A549 (cell line): ENCODE results near the gene ZNF618. TPM values are rescaled to one million over a fixed set of nuclear protein-coding genes. Genes with fewer than 3 reads are reported as not detected.

Experiments
- ATAC-seq, 2 experiments: fragments of 200-7000 bp in 1 of 2; fragments of >200 bp in 1 of 2; cut with Nextera tagmentation in 1 of 2; cut with Tn5 transposase in 1 of 2; 3 replicates each; pipeline versions ENCODE4 v1.8.0 to v1.9.1; 2018 to 2020; ENCODE audit warnings: mild to moderate bottlenecking in 1 of 2, moderate library complexity in 1 of 2
- CTCF ChIA-PET: fragments of 300-600 bp; sonication (Branson Sonifier 250); formaldehyde crosslinking; extraction: SDS; loops from one replicate; lab custom pipeline; 2021; ENCODE audit warnings: antibody characterized with exemption, inconsistent platforms; lab: Yijun Ruan, JAX
- POLR2A ChIA-PET: fragments of 350-600 bp; formaldehyde crosslinking; extraction: SDS; loops from one replicate; lab custom pipeline; 2021; ENCODE audit warnings: antibody characterized with exemption, inconsistent platforms; lab: Yijun Ruan, JAX
- DNase-seq, 2 experiments: peaks; one replicate each; pipeline versions ENCODE4 v3.0.0 to v3.0.0-alpha.2; 2011 to 2016; ENCODE audit warnings: low read depth in 1 of 2, low spot score in 1 of 2
- FAIRE-seq: peaks from 2 replicates; lab custom pipeline; 2011; peaks lifted over from hg19 to GRCh38; lab: Jason Lieb, UNC
- H3K27ac ChIP-seq, 2 experiments: fragments of >200 bp; sonication (Bioruptor Twin); formaldehyde crosslinking; 3 replicates each; pipeline ENCODE4 v1.5.1; 2016 to 2017
- H3K4me1 ChIP-seq: fragments of >200 bp; sonication (Bioruptor Twin); formaldehyde crosslinking; 3 replicates; pipeline ENCODE4 v1.6.1; 2016
- H3K4me2 ChIP-seq: fragments of >200 bp; sonication (Bioruptor Twin); formaldehyde crosslinking; 3 replicates; pipeline ENCODE4 v1.6.1; 2016
- H3K4me3 ChIP-seq: fragments of >200 bp; sonication (Bioruptor Twin); formaldehyde crosslinking; 3 replicates; pipeline ENCODE4 v1.5.1; 2016
- H3K9me3 ChIP-seq: fragments of >200 bp; sonication (Bioruptor Twin); formaldehyde crosslinking; 3 replicates; pipeline ENCODE4 v1.6.1; 2016
- CEBPB ChIP-seq, 2 experiments: fragments of >200 bp in 1 of 2; sonication (Bioruptor Twin) in 1 of 2; formaldehyde crosslinking in 1 of 2; IDR thresholded peaks; 2 replicates each; pipeline ENCODE4 v1.6.1; 2012 to 2016
- CHD2 ChIP-seq: fragments of 150-350 bp; IDR thresholded peaks from 2 replicates; pipeline ENCODE4 v1.6.1; 2014; ENCODE audit warnings: low read length; ENCODE audit not compliant: partially characterized antibody
- CHD4 ChIP-seq: fragments of 200-600 bp; sonication (generic); IDR thresholded peaks from 2 replicates; pipeline ENCODE4 v1.6.1; 2016; ENCODE audit warnings: antibody characterized with exemption, mild to moderate bottlenecking, borderline replicate concordance
- EHMT2 ChIP-seq: fragments of 200-600 bp; sonication (generic); IDR thresholded peaks from 2 replicates; pipeline ENCODE4 v1.6.1; 2016; ENCODE audit warnings: antibody characterized with exemption, low read depth, mild to moderate bottlenecking, moderate library complexity
- EP300 ChIP-seq, 2 experiments: fragments of >200 bp; sonication (Bioruptor Twin); formaldehyde crosslinking; IDR thresholded peaks; 2 replicates in 1 of 2; 3 replicates in 1 of 2; pipeline ENCODE4 v1.6.1; 2016 to 2017
- ESRRA ChIP-seq: fragments of 150-350 bp; IDR thresholded peaks from 2 replicates; pipeline ENCODE4 v1.6.1; 2014; ENCODE audit warnings: mild to moderate bottlenecking, low read length, borderline replicate concordance
- FOSB ChIP-seq: fragments of 250-450 bp; sonication (Bioruptor Pico); IDR thresholded peaks from 2 replicates; pipeline ENCODE4 v1.5.0; 2020; ENCODE audit warnings: mild to moderate bottlenecking, moderate library complexity
- FOSL2 ChIP-seq, 2 experiments: fragments of 450-650 bp in 1 of 2; fragments of >200 bp in 1 of 2; sonication (Bioruptor Twin) in 1 of 2; formaldehyde crosslinking; IDR thresholded peaks; 2 replicates each; pipeline versions ENCODE4 v1.5.0 to v1.6.1; 2016 to 2020; ENCODE audit warnings: mild to moderate bottlenecking in 1 of 2, moderate library complexity in 1 of 2
- FOXS1 ChIP-seq: fragments of 250-450 bp; sonication (Bioruptor Pico); IDR thresholded peaks from 2 replicates; pipeline ENCODE4 v1.5.0; 2020; ENCODE audit warnings: mild to moderate bottlenecking, moderate library complexity
- HEYL ChIP-seq: fragments of 250-450 bp; sonication (Bioruptor Pico); IDR thresholded peaks from 2 replicates; pipeline ENCODE4 v1.8.0; 2021; ENCODE audit warnings: mild to moderate bottlenecking, moderate library complexity
- HMGXB4 ChIP-seq: fragments of 250-450 bp; sonication (Bioruptor Pico); IDR thresholded peaks from 2 replicates; pipeline ENCODE4 v1.5.0; 2021; ENCODE audit warnings: mild to moderate bottlenecking, moderate library complexity, borderline replicate concordance
- JUN ChIP-seq, 2 experiments: fragments of >200 bp; sonication (Bioruptor Twin); formaldehyde crosslinking; IDR thresholded peaks; 2 replicates in 1 of 2; 3 replicates in 1 of 2; pipeline ENCODE4 v1.6.1; 2016 to 2017
- MAZ ChIP-seq: fragments of 150-350 bp; IDR thresholded peaks from 2 replicates; pipeline ENCODE4 v1.6.1; 2014; ENCODE audit warnings: antibody characterized with exemption, low read depth, low read length, borderline replicate concordance
- NR3C1 ChIP-seq: fragments of >200 bp; sonication (Bioruptor Twin); formaldehyde crosslinking; IDR thresholded peaks from 3 replicates; pipeline ENCODE4 v1.6.1; 2017
- POLR2A ChIP-seq: IDR thresholded peaks from 2 replicates; pipeline ENCODE4 v1.6.1; 2012; ENCODE audit warnings: mild to moderate bottlenecking, low read length
- POLR2AphosphoS2 ChIP-seq: conservative IDR thresholded peaks from 2 replicates; pipeline ENCODE4 v1.6.1; 2012; ENCODE audit warnings: low read length, improper control_type of control experiment, inconsistent platforms
- RAD21 ChIP-seq, 2 experiments: fragments of >200 bp in 1 of 2; sonication (Bioruptor Twin) in 1 of 2; formaldehyde crosslinking in 1 of 2; IDR thresholded peaks in 1 of 2; conservative IDR thresholded peaks in 1 of 2; 2 replicates in 1 of 2; 3 replicates in 1 of 2; pipeline ENCODE4 v1.6.1; 2012 to 2018; ENCODE audit warnings: inconsistent platforms in 1 of 2
- RCOR1 ChIP-seq: fragments of 150-350 bp; IDR thresholded peaks from 2 replicates; pipeline ENCODE4 v1.6.1; 2014; ENCODE audit warnings: antibody characterized with exemption, low read length, low read depth
- RFX5 ChIP-seq: fragments of 450-650 bp; IDR thresholded peaks from 2 replicates; pipeline ENCODE4 v1.7.1; 2014; ENCODE audit warnings: antibody characterized with exemption, mild to moderate bottlenecking, moderate library complexity
- SREBF2 ChIP-seq: fragments of 450-650 bp; IDR thresholded peaks from 2 replicates; pipeline ENCODE4 v1.6.1; 2014; ENCODE audit warnings: mild to moderate bottlenecking, moderate library complexity
- USF2 ChIP-seq: fragments of 450-650 bp; IDR thresholded peaks from 2 replicates; pipeline ENCODE4 v1.6.1; 2014; ENCODE audit warnings: antibody characterized with exemption
- ZFP36 ChIP-seq: fragments of 450-650 bp; IDR thresholded peaks from 2 replicates; pipeline ENCODE4 v1.6.1; 2014; ENCODE audit warnings: borderline replicate concordance; ENCODE audit not compliant: partially characterized antibody
- WGBS: methylation state at CpG from one replicate; pipeline ENCODE4 v1.1.6; 2017; ENCODE audit errors: missing lambda C conversion rate; 5-methylcytosine and 5-hydroxymethylcytosine counted together
- polyA plus RNA-seq, 4 experiments: library from polyadenylated mRNA; depleted of rRNA in 3 of 4; stranded (reverse); fragments of >200 nt; fragmentation: RNase III in 1 of 4; extraction: RNeasy Plus Mini Kit Qiagen cat#74134 plus additional on column Dnase treatment in 1 of 4; gene quantifications; 2 replicates in 3 of 4; 3 replicates in 1 of 4; pipeline ENCODE4 v1.2.3, GENCODE V29; 2011 to 2017
- TF ChIP-seq, protein P1 (sequence below): IDR thresholded peaks from 2 replicates; pipeline ENCODE4 v1.6.1; 2012; ENCODE audit warnings: low read depth, borderline replicate concordance
- TF ChIP-seq, protein P2 (sequence below): IDR thresholded peaks from 2 replicates; pipeline ENCODE4 v1.6.1; 2012
- TF ChIP-seq, protein P3 (sequence below): fragments of >200 bp; sonication (Bioruptor Twin); formaldehyde crosslinking; IDR thresholded peaks from 3 replicates; pipeline ENCODE4 v1.5.1; 2016

ZNF618 gene
- polyA plus RNA-seq, 2 of the 4 experiments (the other 2 are of a cell fraction), result 9.0 to 10.0 TPM

- no peak for TF ChIP-seq HMGXB4 (CRISPR knock-in tag)
- no peak for TF ChIP-seq USF2
- TF ChIP-seq, protein P1, sequence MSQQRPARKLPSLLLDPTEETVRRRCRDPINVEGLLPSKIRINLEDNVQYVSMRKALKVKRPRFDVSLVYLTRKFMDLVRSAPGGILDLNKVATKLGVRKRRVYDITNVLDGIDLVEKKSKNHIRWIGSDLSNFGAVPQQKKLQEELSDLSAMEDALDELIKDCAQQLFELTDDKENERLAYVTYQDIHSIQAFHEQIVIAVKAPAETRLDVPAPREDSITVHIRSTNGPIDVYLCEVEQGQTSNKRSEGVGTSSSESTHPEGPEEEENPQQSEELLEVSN, result no peak
- TF ChIP-seq SREBF2, result no peak
- no peak for TF ChIP-seq CHD4
- no peak for TF ChIP-seq CHD2
- TF ChIP-seq CEBPB (IDR thresholded peaks at IDR 0.05), result no peak
- no peak for TF ChIP-seq RFX5
- no peak for TF ChIP-seq RCOR1
- TF ChIP-seq EP300 (IDR thresholded peaks at IDR 0.05), result no peak
- no peak for TF ChIP-seq JUN (IDR thresholded peaks at IDR 0.05)
- no peak for TF ChIP-seq FOSL2 (IDR thresholded peaks at IDR 0.05)
- TF ChIP-seq FOSL2 (CRISPR knock-in tag; IDR thresholded peaks at IDR 0.05), result no peak
- TF ChIP-seq, protein P2, sequence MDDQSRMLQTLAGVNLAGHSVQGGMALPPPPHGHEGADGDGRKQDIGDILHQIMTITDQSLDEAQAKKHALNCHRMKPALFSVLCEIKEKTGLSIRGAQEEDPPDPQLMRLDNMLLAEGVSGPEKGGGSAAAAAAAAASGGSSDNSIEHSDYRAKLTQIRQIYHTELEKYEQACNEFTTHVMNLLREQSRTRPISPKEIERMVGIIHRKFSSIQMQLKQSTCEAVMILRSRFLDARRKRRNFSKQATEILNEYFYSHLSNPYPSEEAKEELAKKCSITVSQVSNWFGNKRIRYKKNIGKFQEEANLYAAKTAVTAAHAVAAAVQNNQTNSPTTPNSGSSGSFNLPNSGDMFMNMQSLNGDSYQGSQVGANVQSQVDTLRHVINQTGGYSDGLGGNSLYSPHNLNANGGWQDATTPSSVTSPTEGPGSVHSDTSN, result no peak
- Histone ChIP-seq H3K4me2 (no peak overlapping the region), H3K4me1 (0 out of 3 replicates have a peak, but pooled peaks cover 3% of the 10 kb centered on the region), H3K27ac (0 out of 6 replicates have a peak overlapping the region, but pooled peaks of 1 of the 2 experiments have one; percentile 31), H3K4me3 (no peak overlapping the region), H3K9me3 (no peaks in the 10 kb centered on the region)
- FAIRE-seq, result no peak
- WGBS, result 95% methylated on average over 9 of the region's 17 CpGs
- DNase-seq, result no peak
- ATAC-seq, result no peak
- ChIA-PET CTCF (interaction anchor here (0.5 to 4.7 kb wide), 3 partner anchors 12 to 238 kb away, joined by 3 to 40 read pairs (median 3); no protein-coding TSS in a partner anchor), POLR2A (no interaction called here)
These were observed 194.3 kb downstream of the ZNF618 start for GRCh38 chr9:114070188-114071103.

- FAIRE-seq, result no peak
- H3K4me2 ChIP-seq, result no peak overlapping the region
- CTCF ChIA-PET, result interaction anchor here (0.5 to 4.7 kb wide), 7 partner anchors 11 to 279 kb away, joined by 3 to 40 read pairs (median 4); no protein-coding TSS in a partner anchor
These were observed 195.2 kb downstream of the ZNF618 start for GRCh38 chr9:114071197-114071795.

More at GRCh38 chr9:114071197-114071795, 195.2 kb downstream of the ZNF618 start:
- Histone ChIP-seq H3K27ac (peak overlapping the region in 1 of 2 experiments; percentile 31; a peak in 2 of 6 replicates), H3K9me3 (no peaks in the 10 kb centered on the region), H3K4me1 (0 out of 3 replicates have a peak, but pooled peaks cover 3% of the 10 kb centered on the region), H3K4me3 (no peak overlapping the region)
- ATAC-seq (peak in 1 of 2 experiments; percentile 9; a peak in 1 of 6 replicates), DNase-seq (no peak)
- TF ChIP-seq FOSL2 (IDR thresholded peaks at IDR 0.05), result no peak
- TF ChIP-seq FOSL2 (CRISPR knock-in tag; IDR thresholded peaks at IDR 0.05), result no peak
- TF ChIP-seq ZFP36, result no peak
- no peak for TF ChIP-seq HEYL (CRISPR knock-in tag)
- no peak for TF ChIP-seq EP300 (IDR thresholded peaks at IDR 0.05)
- no peak for TF ChIP-seq POLR2A
- TF ChIP-seq ESRRA, result no peak
- TF ChIP-seq FOSB (CRISPR knock-in tag), result no peak
- TF ChIP-seq EHMT2, result no peak
- no peak for TF ChIP-seq CEBPB (IDR thresholded peaks at IDR 0.05)
- no peak for TF ChIP-seq POLR2AphosphoS2
- no peak for TF ChIP-seq RAD21 (conservative IDR thresholded peaks at IDR 0.05 in 1 of 2, IDR thresholded peaks at IDR 0.05 in 1 of 2)
- no peak for TF ChIP-seq NR3C1
- TF ChIP-seq, protein P3, sequence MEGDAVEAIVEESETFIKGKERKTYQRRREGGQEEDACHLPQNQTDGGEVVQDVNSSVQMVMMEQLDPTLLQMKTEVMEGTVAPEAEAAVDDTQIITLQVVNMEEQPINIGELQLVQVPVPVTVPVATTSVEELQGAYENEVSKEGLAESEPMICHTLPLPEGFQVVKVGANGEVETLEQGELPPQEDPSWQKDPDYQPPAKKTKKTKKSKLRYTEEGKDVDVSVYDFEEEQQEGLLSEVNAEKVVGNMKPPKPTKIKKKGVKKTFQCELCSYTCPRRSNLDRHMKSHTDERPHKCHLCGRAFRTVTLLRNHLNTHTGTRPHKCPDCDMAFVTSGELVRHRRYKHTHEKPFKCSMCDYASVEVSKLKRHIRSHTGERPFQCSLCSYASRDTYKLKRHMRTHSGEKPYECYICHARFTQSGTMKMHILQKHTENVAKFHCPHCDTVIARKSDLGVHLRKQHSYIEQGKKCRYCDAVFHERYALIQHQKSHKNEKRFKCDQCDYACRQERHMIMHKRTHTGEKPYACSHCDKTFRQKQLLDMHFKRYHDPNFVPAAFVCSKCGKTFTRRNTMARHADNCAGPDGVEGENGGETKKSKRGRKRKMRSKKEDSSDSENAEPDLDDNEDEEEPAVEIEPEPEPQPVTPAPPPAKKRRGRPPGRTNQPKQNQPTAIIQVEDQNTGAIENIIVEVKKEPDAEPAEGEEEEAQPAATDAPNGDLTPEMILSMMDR, result no peak
- TF ChIP-seq FOXS1 (CRISPR knock-in tag), result no peak
- TF ChIP-seq MAZ, result no peak
- TF ChIP-seq JUN (IDR thresholded peaks at IDR 0.05), result no peak
- POLR2A ChIA-PET, result no interaction called here
- 88% methylated on average over 7 of the region's 7 CpGs for WGBS
